HG02588 (cell line): ENCODE measurements around the gene POSTN.

ENCODE experiments used
- ATAC-seq: cut with Tn5 transposase; IDR thresholded peaks from one replicate; pipeline ENCODE4 v1.9.1; 2021; ENCODE audit warnings: mild to moderate bottlenecking, moderate library complexity; ENCODE audit not compliant: unreplicated experiment

Gene POSTN

DNA sequence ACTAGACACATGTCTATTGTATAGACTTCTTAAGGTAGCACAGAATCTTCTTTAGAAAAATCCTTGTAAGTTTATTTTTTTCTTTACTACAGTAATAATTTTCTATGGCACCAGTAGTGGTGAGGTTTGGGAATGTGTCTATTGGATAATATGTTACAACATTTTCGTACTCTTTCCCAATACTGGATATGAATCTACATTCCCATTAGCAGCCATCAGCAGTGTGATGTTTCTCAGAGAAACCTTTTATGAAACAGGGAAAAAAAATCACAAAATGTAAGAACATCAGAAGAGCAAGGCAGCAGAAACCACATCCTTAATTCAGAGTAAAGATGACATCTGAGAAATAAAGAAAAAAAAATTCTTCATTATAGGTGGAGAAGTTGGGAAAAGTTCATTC is 83.3 kb downstream of the POSTN start:
- no peak for ATAC-seq
